Omental fat pad (tissue), 4 donors: ENCODE measurements around the gene ADORA3. TPM values are rescaled to one million over a fixed set of nuclear protein-coding genes. Genes with fewer than 3 reads are reported as not detected.

Source experiments
- ATAC-seq: fragments of 150-250 bp; one replicate; pipeline ENCODE4 v1.9.1; 2016; ENCODE audit warnings: mild to moderate bottlenecking, moderate library complexity; ENCODE audit not compliant: low FRiP score
- DNase-seq: peaks from one replicate; pipeline ENCODE4 v3.0.0-alpha.2; 2019; ENCODE audit warnings: low spot score
- CTCF ChIP-seq, 3 donors: fragments of 450-650 bp; IDR thresholded peaks; one replicate each; pipeline ENCODE4 v1.5.1; 2016 to 2017; ENCODE audit warnings: antibody characterized with exemption in 3 of 3, mild to moderate bottlenecking in 3 of 3, moderate library complexity in 2 of 3
- total RNA-seq, 4 donors: library from RNA; depleted of rRNA; stranded (reverse); fragments of >200 nt; gene quantifications; one replicate each; pipeline ENCODE4 v1.1.0, GENCODE V29; 2016

ADORA3 gene
- total RNA-seq, 4 donors from 2014 or later, result 9.2 to 28.5 (median 14.5) TPM

GRCh38 chr1:111463029-111463683, 40.3 kb downstream of the ADORA3 start:
- ATAC-seq (no peak), DNase-seq (no peak)
- no peak for TF ChIP-seq CTCF (IDR thresholded peaks at IDR 0.05)

- ATAC-seq (no peak), DNase-seq (no peak)
- no peak for TF ChIP-seq CTCF (IDR thresholded peaks at IDR 0.05)
These were observed 40.9 kb downstream of the ADORA3 start for GRCh38 chr1:111462370-111463028.

- no peak for ATAC-seq
These were observed 41.7 kb downstream of the ADORA3 start for GRCh38 chr1:111461765-111462164.

GRCh38 chr1:111455642-111456031, 47.8 kb downstream of the ADORA3 start:
- no peak for TF ChIP-seq CTCF (IDR thresholded peaks at IDR 0.05)
- no peak for ATAC-seq
- DNase-seq, result no peak

More at GRCh38 chr1:111461765-111462164, 41.7 kb downstream of the ADORA3 start:
- no peak for TF ChIP-seq CTCF (IDR thresholded peaks at IDR 0.05)
- no peak for DNase-seq

- ATAC-seq, result no peak
These were observed 48.4 kb downstream of the ADORA3 start for GRCh38 chr1:111454859-111455641.

GRCh38 chr1:111453706-111454105, 49.7 kb downstream of the ADORA3 start:
- no peak for ATAC-seq
- DNase-seq, result no peak
- TF ChIP-seq CTCF (IDR thresholded peaks at IDR 0.05), result no peak

More at GRCh38 chr1:111454859-111455641, 48.4 kb downstream of the ADORA3 start:
- no peak for DNase-seq
- TF ChIP-seq CTCF (IDR thresholded peaks at IDR 0.05), result no peak
